IMR-90 (cell line): ENCODE results near the gene MTMR3. TPM values are rescaled to one million over a fixed set of nuclear protein-coding genes. Genes with fewer than 3 reads are reported as not detected.

ENCODE experiments used
- ATAC-seq: fragments of 200-7000 bp; cut with Tn5 transposase; 2 replicates; pipeline ENCODE4 v1.9.1; 2020; ENCODE audit warnings: low read depth, mild to moderate bottlenecking, moderate library complexity
- BruUV-seq: library from RNA; stranded (reverse); fragments of 400-500 nt; replicated peaks from 2 replicates; lab custom pipeline; 2021; lab: Mats Ljungman, UMichigan
- CTCF ChIA-PET: fragments of 300-600 bp; formaldehyde crosslinking; extraction: SDS; loops from one replicate; lab custom pipeline; 2021; ENCODE audit warnings: antibody characterized with exemption; lab: Yijun Ruan, JAX
- POLR2A ChIA-PET: fragments of 300-600 bp; sonication (Branson Sonifier 250); formaldehyde crosslinking; loops from one replicate; lab custom pipeline; 2022; ENCODE audit warnings: antibody characterized with exemption; ENCODE audit not compliant: unreplicated experiment; lab: Charles Lee
- DNase-seq: peaks from one replicate; pipeline ENCODE4 v3.0.0; 2013
- H2AFZ ChIP-seq: replicated peaks from 2 replicates; pipeline ENCODE3; 2013; ENCODE audit warnings: low read length, mild to moderate bottlenecking; ENCODE audit not compliant: poor library complexity
- H2AK5ac ChIP-seq: 2 replicates; pipeline ENCODE4 v1.6.1; 2013; ENCODE audit warnings: low read depth, low read length, inconsistent platforms
- H2AK9ac ChIP-seq: replicated peaks from 2 replicates; pipeline ENCODE3; 2013; ENCODE audit warnings: mild to moderate bottlenecking, low read depth, low read length, moderate library complexity; ENCODE audit not compliant: poor library complexity
- H2BK120ac ChIP-seq: 2 replicates; pipeline ENCODE4 v1.6.1; 2013; ENCODE audit warnings: low read depth, low read length, inconsistent platforms
- H2BK15ac ChIP-seq: 3 replicates; pipeline ENCODE4 v1.6.1; 2013; ENCODE audit warnings: low read depth, low read length, inconsistent platforms
- H2BK20ac ChIP-seq: 2 replicates; pipeline ENCODE4 v1.6.1; 2013; ENCODE audit warnings: low read depth, mild to moderate bottlenecking, inconsistent platforms, low read length, moderate library complexity
- H2BK5ac ChIP-seq: 2 replicates; pipeline ENCODE4 v1.6.1; 2013; ENCODE audit warnings: mild to moderate bottlenecking, low read depth, low read length, inconsistent platforms; ENCODE audit not compliant: poor library complexity, severe bottlenecking
- H3K14ac ChIP-seq: replicated peaks from 2 replicates; pipeline ENCODE4 v1.6.1; 2013; ENCODE audit warnings: low read depth, low read length, inconsistent platforms
- H3K18ac ChIP-seq: 2 replicates; pipeline ENCODE4 v1.6.1; 2013; ENCODE audit warnings: low read depth, low read length, control low read depth
- H3K23ac ChIP-seq: 2 replicates; pipeline ENCODE4 v1.6.1; 2013; ENCODE audit warnings: low read depth, low read length, inconsistent platforms
- H3K27ac ChIP-seq: 2 replicates; pipeline ENCODE4 v1.5.1; 2013; ENCODE audit warnings: mild to moderate bottlenecking, control low read depth, low read length; ENCODE audit not compliant: insufficient read depth
- H3K27me3 ChIP-seq: 2 replicates; pipeline ENCODE4 v1.6.1; 2013; ENCODE audit warnings: low read length; ENCODE audit not compliant: control insufficient read depth, insufficient read depth
- H3K36me3 ChIP-seq: 2 replicates; pipeline ENCODE4 v1.6.1; 2013; ENCODE audit warnings: low read length, mixed read lengths; ENCODE audit not compliant: control insufficient read depth, insufficient read depth
- H3K4ac ChIP-seq: 2 replicates; pipeline ENCODE4 v1.6.1; 2013; ENCODE audit warnings: low read depth, low read length, inconsistent platforms
- H3K4me1 ChIP-seq: 2 replicates; pipeline ENCODE4 v1.6.1; 2013; ENCODE audit warnings: low read length, mixed read lengths; ENCODE audit not compliant: control insufficient read depth, insufficient read depth
- H3K4me2 ChIP-seq: 2 replicates; pipeline ENCODE4 v1.6.1; 2013; ENCODE audit warnings: low read depth, mild to moderate bottlenecking, control low read depth, low read length, moderate library complexity
- H3K4me3 ChIP-seq: 2 replicates; pipeline ENCODE4 v1.5.1; 2013; ENCODE audit warnings: low read depth, mild to moderate bottlenecking, control low read depth, low read length, moderate library complexity; ENCODE audit not compliant: insufficient read depth
- H3K56ac ChIP-seq: 2 replicates; pipeline ENCODE4 v1.6.1; 2013; ENCODE audit warnings: low read length, inconsistent platforms; ENCODE audit not compliant: insufficient read depth; ENCODE audit errors: extremely low read depth
- H3K79me1 ChIP-seq, 2 experiments: 2 replicates each; pipeline ENCODE4 v1.6.1; 2013; ENCODE audit warnings: low read length in 2 of 2, inconsistent platforms in 1 of 2, low read depth in 1 of 2
- H3K9ac ChIP-seq: 2 replicates; pipeline ENCODE4 v1.6.1; 2013; ENCODE audit warnings: low read depth, low read length, control low read depth
- H3K9me1 ChIP-seq: 2 replicates; pipeline ENCODE4 v1.6.1; 2013; ENCODE audit warnings: low read length, inconsistent platforms; ENCODE audit not compliant: insufficient read depth
- H3K9me3 ChIP-seq: 2 replicates; pipeline ENCODE4 v1.6.1; 2013; ENCODE audit warnings: low read length; ENCODE audit not compliant: control insufficient read depth, insufficient read depth
- H4K20me1 ChIP-seq: 2 replicates; pipeline ENCODE4 v1.6.1; 2013; ENCODE audit warnings: low read length, inconsistent platforms; ENCODE audit not compliant: insufficient read depth
- H4K5ac ChIP-seq: 2 replicates; pipeline ENCODE4 v1.6.1; 2013; ENCODE audit warnings: mild to moderate bottlenecking, low read depth, low read length, control low read depth
- H4K8ac ChIP-seq, 2 experiments: 2 replicates each; pipeline ENCODE4 v1.6.1; 2013; ENCODE audit warnings: low read depth in 2 of 2, low read length in 2 of 2, control low read depth in 1 of 2, inconsistent platforms in 1 of 2
- H4K91ac ChIP-seq: 2 replicates; pipeline ENCODE4 v1.6.1; 2013; ENCODE audit warnings: low read depth, low read length, inconsistent platforms; ENCODE audit not compliant: insufficient read depth
- FOS ChIP-seq: fragments of 150-350 bp; IDR thresholded peaks from 2 replicates; pipeline ENCODE4 v1.6.1; 2016; ENCODE audit warnings: low read depth, low read length
- MAFK ChIP-seq: IDR thresholded peaks from 2 replicates; pipeline ENCODE4 v1.6.1; 2012; ENCODE audit warnings: low read depth, low read length, improper control_type of control experiment
- MAZ ChIP-seq: IDR thresholded peaks from 2 replicates; pipeline ENCODE4 v1.6.1; 2012; ENCODE audit warnings: low read depth, mild to moderate bottlenecking, low read length, improper control_type of control experiment, moderate library complexity, borderline replicate concordance
- NFE2L2 ChIP-seq: fragments of 150-350 bp; IDR thresholded peaks from 2 replicates; pipeline ENCODE4 v1.6.1; 2016; ENCODE audit warnings: low read depth, mild to moderate bottlenecking, low read length
- POLR2A ChIP-seq: IDR thresholded peaks from 2 replicates; pipeline ENCODE4 v1.6.1; 2012; ENCODE audit warnings: mild to moderate bottlenecking, low read depth, low read length
- RCOR1 ChIP-seq: IDR thresholded peaks from 2 replicates; pipeline ENCODE4 v1.6.1; 2012; ENCODE audit warnings: mild to moderate bottlenecking, low read length, improper control_type of control experiment; ENCODE audit not compliant: insufficient replicate concordance
- WGBS, 2 experiments: methylation state at CpG; one replicate each; pipeline versions ENCODE4 v1.1.5 to v1.1.7; 2013; ENCODE audit warnings: missing lambda C conversion rate in 2 of 2; ENCODE audit not compliant: insufficient read length in 1 of 2; ENCODE audit errors: extremely low coverage in 2 of 2; 5-methylcytosine and 5-hydroxymethylcytosine counted together
- dilution Hi-C: fragments of 300-500 bp; cut with HindIII; formaldehyde crosslinking; loops from one replicate; pipeline ENCODE4 v1.14.3; 2018; ENCODE audit warnings: low sequenced_read_pairs; ENCODE audit not compliant: unreplicated experiment
- in situ Hi-C: fragments of 300-500 bp; cut with MboI; formaldehyde crosslinking; loops from 3 replicates; pipeline ENCODE4 v1.14.3; 2019; ENCODE audit warnings: low sequenced_read_pairs, inconsistent platforms, mixed read lengths
- intact Hi-C: fragments of 100-400 bp; cut with micrococcal nuclease; formaldehyde crosslinking; loops from 2 replicates; pipeline ENCODE4 v1.10.0; 2022
- polyA plus RNA-seq, 3 experiments: library from polyadenylated mRNA; depleted of rRNA; stranded (reverse); fragments of >200 nt; gene quantifications; 2 replicates each; pipeline ENCODE4 v1.2.3, GENCODE V29; 2012; ENCODE audit warnings: low replicate concordance in 1 of 3
- total RNA-seq: library from RNA; depleted of rRNA; stranded (reverse); fragments of >200 nt; gene quantifications from 2 replicates; pipeline ENCODE4 v1.2.3, GENCODE V29; 2012

Gene MTMR3
- total and polyA plus RNA-seq, 2 of the 4 experiments (the other 2 are of a cell fraction), result 21.3 to 29.4 TPM

DNA sequence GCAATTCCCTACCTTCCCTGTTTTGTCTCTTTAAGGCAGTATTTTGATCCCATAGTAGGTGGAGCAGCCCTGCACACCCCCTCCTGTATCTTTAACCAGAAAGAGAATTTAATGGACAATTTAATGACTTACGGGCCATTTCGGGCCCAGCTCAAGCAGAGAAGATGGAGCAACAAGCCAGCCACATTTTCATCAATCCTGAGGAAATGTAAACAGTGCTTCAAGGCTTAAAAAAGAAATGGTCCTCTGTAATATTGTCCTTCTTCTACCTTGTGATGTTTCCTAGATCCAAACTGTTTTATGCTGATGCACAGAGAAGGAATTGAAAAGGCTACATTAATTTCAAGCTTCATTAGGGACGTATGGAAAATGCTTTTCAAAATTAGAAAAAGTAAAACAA, 88.6 kb downstream of the MTMR3 start:
- H3K36me3 ChIP-seq, result peaks cover 3% of the 10 kb centered on the region
- no peaks in the 10 kb centered on the region for H3K9me3 ChIP-seq
- no peak overlapping the region for H2AK5ac ChIP-seq
- dilution Hi-C loops, result no loop called here
- no peak overlapping the region for H2AFZ ChIP-seq
- no peak overlapping the region for H4K5ac ChIP-seq
- no peak overlapping the region for H2BK15ac ChIP-seq
- no peak overlapping the region for H3K9ac ChIP-seq
- intact Hi-C loops, result no loop called here
- H3K9me1 ChIP-seq, result peaks cover 10% of the 10 kb centered on the region
- ATAC-seq, result no peak
- H4K8ac ChIP-seq, result no peak overlapping the region
- H3K56ac ChIP-seq, result no peak overlapping the region
- peaks cover 11% of the 10 kb centered on the region; the same call in 1 of the 2 replicates for H4K20me1 ChIP-seq
- no peak overlapping the region for H3K4ac ChIP-seq
- TF ChIP-seq MAZ, result no peak
- no peak for TF ChIP-seq NFE2L2
- no peak for TF ChIP-seq FOS
- no peak for TF ChIP-seq MAFK
- no peak for TF ChIP-seq POLR2A
- TF ChIP-seq RCOR1, result no peak
- in situ Hi-C loops, result no loop called here
- H3K27ac ChIP-seq, result no peak overlapping the region
- H3K4me3 ChIP-seq, result no peak overlapping the region
- no peak for DNase-seq
- H3K4me2 ChIP-seq, result no peak overlapping the region
- WGBS, 2 experiments, result no CpG with 5 or more reads among the region's 3 CpGs
- H3K18ac ChIP-seq, result no peak overlapping the region
- H2BK20ac ChIP-seq, result no peak overlapping the region
- no peak overlapping the region for H3K23ac ChIP-seq
- no peak overlapping the region for H2AK9ac ChIP-seq
- ChIA-PET CTCF (no interaction called here), POLR2A (no interaction called here)
- H3K14ac ChIP-seq, result no peak overlapping the region
- H3K4me1 ChIP-seq, result peaks cover 5% of the 10 kb centered on the region; the same call in 1 of the 2 replicates
- H3K79me1 ChIP-seq, result peaks cover 15 to 52% of the 10 kb centered on the region in 2 experiments
- H4K91ac ChIP-seq, result no peak overlapping the region
- no TSS peak for BruUV-seq
- no peaks in the 10 kb centered on the region for H3K27me3 ChIP-seq
- no peak overlapping the region for H2BK5ac ChIP-seq
- no peak overlapping the region for H2BK120ac ChIP-seq
